ENCODE measurements around the gene MCRS1. TPM values are rescaled to one million over a fixed set of nuclear protein-coding genes. Genes with fewer than 3 reads are reported as not detected.
A peak's percentile ranks its signal among the peaks of the same experiment; 100 is the strongest.

Gene MCRS1
- total and polyA plus RNA-seq, 5 donors, result 72.3 to 115 (median 83.9) TPM

GRCh38 chr12:49582850-49583249 is 14.9 kb upstream of the MCRS1 start:
- H3K4me1 ChIP-seq (ENCODE audit: control insufficient read depth, insufficient read depth, low read length), result peaks cover 12% of the 10 kb centered on the region
- H3K27me3 ChIP-seq (ENCODE audit: control insufficient read depth, insufficient read depth), result no peaks in the 10 kb centered on the region
- H3K4me3 ChIP-seq (ENCODE audit: low read length), result no peak overlapping the region
- no peak overlapping the region for H3K27ac ChIP-seq (ENCODE audit: low read length)
- ATAC-seq, result peak; percentile 53 to 71
- intact Hi-C loops (cut with DNase I), result loop anchor here in 2 of 4 donors (5.0 to 10.0 kb wide), 2 partner anchors 39 to 228 kb away; partner anchors contain the start of gene PRPF40B (in 1 of the 2)
- no peaks in the 10 kb centered on the region for H3K9me3 ChIP-seq (ENCODE audit: control insufficient read depth, low read length)
- WGBS, result 32% methylated on average over 4 of the region's 4 CpGs
- peak in 2 of 3 donors; percentile 37 to 76 for DNase-seq

- H3K27ac ChIP-seq (ENCODE audit: low read length), result no peak overlapping the region
Observed at GRCh38 chr12:49582201-49582600, 14.3 kb upstream of the MCRS1 start.

DNA sequence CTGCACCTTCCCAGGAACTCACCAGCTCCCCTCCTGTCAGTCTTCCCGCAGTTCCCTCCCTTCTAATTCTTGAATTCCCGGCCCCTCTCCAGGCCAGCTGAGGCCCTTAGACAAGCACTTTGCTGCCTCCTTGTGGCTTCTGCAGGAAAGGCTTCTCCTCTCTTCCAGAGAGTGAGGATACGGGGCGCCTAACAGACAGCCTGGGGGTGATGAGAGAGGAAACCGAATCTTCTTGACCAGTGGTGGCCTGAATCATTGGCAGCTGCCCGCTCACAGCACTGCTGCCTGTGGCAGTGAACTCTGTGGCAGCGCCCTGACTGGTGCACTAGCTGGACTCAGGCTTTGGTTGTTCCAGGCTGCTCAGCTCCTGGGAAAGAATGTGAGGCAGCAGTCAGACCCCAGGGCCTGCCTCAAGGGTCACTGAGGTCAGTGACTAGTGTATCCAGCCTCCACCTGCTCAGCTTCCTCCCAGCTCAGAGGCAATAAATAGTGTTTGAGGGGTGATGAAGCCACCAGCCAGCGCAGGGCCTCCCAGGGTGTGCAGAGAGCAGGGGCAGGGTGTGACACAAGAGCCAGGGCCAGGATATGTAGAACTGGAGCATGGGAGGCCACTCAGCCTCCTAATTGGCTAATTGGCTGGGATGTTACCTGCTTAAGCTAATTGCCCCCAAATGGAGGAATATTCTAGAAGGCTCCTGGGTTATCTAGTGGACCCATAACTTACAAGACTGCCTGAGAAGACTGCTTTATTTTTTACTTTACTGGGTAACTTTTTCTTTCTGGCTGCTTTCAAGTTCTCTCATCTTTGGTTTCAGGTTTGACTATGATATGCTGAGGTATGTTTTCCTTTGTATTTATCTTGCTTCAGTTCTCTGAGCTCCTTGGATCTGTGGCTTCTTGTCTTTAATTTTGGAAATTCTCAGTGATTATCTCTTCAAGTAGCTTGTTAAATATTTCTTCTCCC is 12.9 kb upstream of the MCRS1 start:
- WGBS, result 31% methylated on average over 8 of the region's 8 CpGs
- peak overlapping the region; percentile 42 for H3K27ac ChIP-seq (ENCODE audit: low read length)
- DNase-seq (peak; percentile 76 to 89 (median 83)), ATAC-seq (peak; percentile 68 to 77)
- H3K4me1 ChIP-seq (ENCODE audit: control insufficient read depth, insufficient read depth, low read length), result peaks cover 12% of the 10 kb centered on the region
- no peaks in the 10 kb centered on the region for H3K27me3 ChIP-seq (ENCODE audit: control insufficient read depth, insufficient read depth)
- H3K4me3 ChIP-seq (ENCODE audit: low read length), result no peak overlapping the region
- H3K9me3 ChIP-seq (ENCODE audit: control insufficient read depth, low read length), result no peaks in the 10 kb centered on the region
- intact Hi-C loops (cut with DNase I), result loop anchor here in 2 of 4 donors (5.0 to 10.0 kb wide), 2 partner anchors 41 to 226 kb away; partner anchors contain the start of gene PRPF40B (in 1 of the 2)

More at GRCh38 chr12:49582201-49582600, 14.3 kb upstream of the MCRS1 start:
- peaks cover 12% of the 10 kb centered on the region for H3K4me1 ChIP-seq (ENCODE audit: control insufficient read depth, insufficient read depth, low read length)
- DNase-seq, result no peak
- no peaks in the 10 kb centered on the region for H3K9me3 ChIP-seq (ENCODE audit: control insufficient read depth, low read length)
- intact Hi-C loops (cut with DNase I), result loop anchor here in 2 of 4 donors (5.0 to 10.0 kb wide), 2 partner anchors 40 to 227 kb away; partner anchors contain the start of gene PRPF40B (in 1 of the 2)
- H3K4me3 ChIP-seq (ENCODE audit: low read length), result no peak overlapping the region
- no peak for ATAC-seq
- no peaks in the 10 kb centered on the region for H3K27me3 ChIP-seq (ENCODE audit: control insufficient read depth, insufficient read depth)
- WGBS, result 79% methylated on average over 1 of the region's 1 CpG

DNA sequence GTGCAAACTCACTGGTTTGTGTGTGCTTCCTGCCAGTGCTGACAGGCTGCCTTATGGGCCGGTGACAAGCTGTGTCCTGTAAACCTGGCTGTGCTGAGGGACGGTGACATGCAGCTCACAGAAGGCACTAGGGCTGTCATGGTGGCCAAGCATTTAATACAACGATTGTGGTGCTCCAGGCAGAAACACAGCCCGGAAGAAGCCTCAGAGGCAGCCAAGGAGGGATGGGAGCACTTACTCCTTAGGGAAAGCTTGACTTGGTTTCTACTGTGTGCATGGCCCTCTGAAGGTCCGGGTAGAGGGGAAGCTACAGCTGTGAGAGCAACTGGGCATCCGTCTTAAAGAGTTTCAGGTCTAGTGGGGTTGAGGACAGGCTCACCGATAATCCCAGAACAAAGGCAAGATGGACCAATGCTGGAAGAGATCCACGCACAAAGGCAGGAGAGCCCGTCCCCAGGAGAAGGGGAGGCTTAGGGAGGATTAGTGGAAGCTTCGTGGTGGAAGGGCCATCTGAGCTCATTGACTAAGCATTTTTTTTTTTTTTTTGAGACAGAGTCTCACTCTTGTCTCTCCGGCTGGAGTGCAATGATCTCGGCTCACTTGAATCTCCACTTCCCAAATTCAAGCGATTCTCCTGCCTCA is 10.7 kb upstream of the MCRS1 start:
- H3K27me3 ChIP-seq (ENCODE audit: control insufficient read depth, insufficient read depth), result no peaks in the 10 kb centered on the region
- WGBS, result 82% methylated on average over 13 of the region's 13 CpGs
- H3K9me3 ChIP-seq (ENCODE audit: control insufficient read depth, low read length), result no peaks in the 10 kb centered on the region
- no peak overlapping the region for H3K4me3 ChIP-seq (ENCODE audit: low read length)
- ATAC-seq, result no peak
- peaks cover 8% of the 10 kb centered on the region for H3K4me1 ChIP-seq (ENCODE audit: control insufficient read depth, insufficient read depth, low read length)
- no peak overlapping the region for H3K27ac ChIP-seq (ENCODE audit: low read length)
- no peak for DNase-seq
- intact Hi-C loops (cut with DNase I), result no loop called here

DNA sequence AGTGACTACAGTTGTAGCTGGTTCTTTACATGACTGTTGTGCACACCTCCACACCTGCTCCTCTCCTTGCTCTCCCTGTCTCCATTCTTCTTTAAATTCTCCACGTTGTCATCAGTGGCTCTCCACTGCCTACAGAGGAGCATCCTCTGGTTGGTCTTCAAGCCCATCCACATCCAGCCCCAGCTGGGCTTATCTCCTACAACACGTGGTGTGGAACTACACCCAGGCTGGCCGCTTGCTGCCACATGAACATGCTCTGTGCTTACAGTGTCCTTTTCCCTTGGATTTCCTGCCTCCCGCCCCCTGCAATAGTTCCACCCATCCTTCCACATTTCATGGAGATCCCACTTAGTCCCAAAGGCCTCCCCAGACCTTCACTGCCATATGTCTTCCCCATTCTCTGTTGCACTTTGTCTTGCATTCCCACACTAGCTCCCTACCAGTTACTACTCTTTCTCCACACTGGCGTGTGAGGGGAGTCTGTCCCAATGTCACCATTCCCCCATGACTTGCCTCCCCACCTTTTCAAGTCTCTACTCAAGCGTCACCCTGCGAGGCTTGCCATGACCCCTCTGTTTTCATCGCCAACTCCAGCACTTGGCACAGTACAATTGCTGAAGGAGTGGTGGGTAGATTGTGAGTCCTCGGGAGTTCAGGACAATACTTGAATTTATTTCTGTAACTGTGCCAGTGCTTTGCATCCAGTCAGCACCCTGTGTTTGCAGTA is 9.8 kb upstream of the MCRS1 start:
- Histone ChIP-seq H3K4me1 (ENCODE audit: control insufficient read depth, insufficient read depth, low read length) (peaks cover 6% of the 10 kb centered on the region), H3K27me3 (ENCODE audit: control insufficient read depth, insufficient read depth) (no peaks in the 10 kb centered on the region), H3K9me3 (ENCODE audit: control insufficient read depth, low read length) (no peaks in the 10 kb centered on the region), H3K4me3 (ENCODE audit: low read length) (no peak overlapping the region), H3K27ac (ENCODE audit: low read length) (no peak overlapping the region)
- DNase-seq (no peak), ATAC-seq (no peak)
- 60% methylated on average over 9 of the region's 9 CpGs for WGBS
- intact Hi-C loops (cut with DNase I), result no loop called here

DNA sequence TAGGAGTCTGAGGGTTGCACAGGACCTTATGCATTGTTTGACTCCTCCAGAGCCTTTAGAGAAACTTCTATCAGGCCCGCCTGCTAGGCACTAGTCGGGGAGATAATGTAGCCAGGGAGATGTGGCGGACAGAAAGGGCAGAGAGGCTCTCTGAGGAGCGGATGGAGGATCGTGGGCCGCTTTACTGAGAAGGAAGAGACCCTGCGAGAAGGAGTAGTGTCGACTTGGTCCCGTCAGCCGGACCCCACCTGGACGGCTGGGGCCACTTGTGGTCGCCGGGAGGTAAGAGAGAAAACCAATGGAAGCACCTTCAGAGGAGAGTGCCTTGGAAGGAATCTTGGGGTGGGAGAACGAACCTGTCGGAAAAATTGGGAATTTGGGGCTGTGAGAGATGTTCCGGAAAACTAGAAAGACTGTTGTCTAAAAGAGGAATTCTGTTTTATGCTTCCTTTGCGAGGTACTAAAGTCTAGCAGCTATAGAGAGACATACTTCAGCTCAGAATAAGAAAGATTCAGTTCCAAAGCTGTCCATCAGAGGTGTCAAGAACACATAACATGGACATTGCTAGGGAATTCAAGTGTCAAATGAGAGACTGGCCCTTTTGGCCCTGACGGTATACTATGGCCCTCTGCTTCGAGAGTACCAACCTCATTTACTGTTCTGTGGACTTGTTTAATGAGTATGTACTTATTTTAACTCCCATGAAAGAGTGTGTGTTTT is 660 bp upstream of the MCRS1 start:
- H3K4me1 ChIP-seq (ENCODE audit: control insufficient read depth, insufficient read depth, low read length), result peaks cover 10% of the 10 kb centered on the region
- no peak for ATAC-seq

GRCh38 chr12:49567302-49567610 is 686 bp downstream of the MCRS1 start:
- Histone ChIP-seq H3K4me1 (ENCODE audit: control insufficient read depth, insufficient read depth, low read length) (peaks cover 10% of the 10 kb centered on the region), H3K4me3 (ENCODE audit: low read length) (peak overlapping the region; percentile 95), H3K27ac (ENCODE audit: low read length) (peak overlapping the region; percentile 68), H3K9me3 (ENCODE audit: control insufficient read depth, low read length) (no peaks in the 10 kb centered on the region), H3K27me3 (ENCODE audit: control insufficient read depth, insufficient read depth) (no peaks in the 10 kb centered on the region)
- DNase-seq (no peak), ATAC-seq (peak; percentile 2 to 16)
- 6% methylated on average over 11 of the region's 11 CpGs for WGBS
- intact Hi-C loops (cut with DNase I), result no loop called here

More for the DNA sequence above, 660 bp upstream of the MCRS1 start:
- peak overlapping the region; percentile 25 for H3K27ac ChIP-seq (ENCODE audit: low read length)
- no peaks in the 10 kb centered on the region for H3K9me3 ChIP-seq (ENCODE audit: control insufficient read depth, low read length)
- H3K4me3 ChIP-seq (ENCODE audit: low read length), result peak overlapping the region; percentile 95
- WGBS, result 2% methylated on average over 19 of the region's 19 CpGs
- DNase-seq, result no peak
- H3K27me3 ChIP-seq (ENCODE audit: control insufficient read depth, insufficient read depth), result no peaks in the 10 kb centered on the region
- intact Hi-C loops (cut with DNase I), result no loop called here

DNA sequence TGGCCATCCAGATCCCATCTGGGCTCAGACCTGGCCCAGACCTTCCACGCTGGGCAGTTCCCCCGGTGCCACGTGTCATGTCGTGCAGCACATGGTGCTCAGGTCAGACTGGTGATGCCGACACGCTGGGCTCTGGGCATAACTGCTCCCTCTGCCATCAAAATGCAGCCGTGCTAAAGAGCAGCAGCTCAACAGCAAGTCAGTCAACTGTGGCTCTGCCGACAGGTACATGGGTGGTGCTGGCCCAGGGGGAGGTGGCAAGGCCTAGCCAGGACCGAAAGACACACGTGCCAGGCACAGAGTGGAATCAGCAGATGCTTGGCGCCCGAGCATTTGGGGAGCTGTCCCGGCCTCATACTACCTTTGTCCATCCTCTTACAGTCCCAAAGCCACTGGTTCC is 1.6 kb downstream of the MCRS1 start:
- intact Hi-C loops (cut with DNase I), result no loop called here
- Histone ChIP-seq H3K4me3 (ENCODE audit: low read length) (no peak overlapping the region), H3K9me3 (ENCODE audit: control insufficient read depth, low read length) (no peaks in the 10 kb centered on the region), H3K27ac (ENCODE audit: low read length) (peak overlapping the region; percentile 68), H3K4me1 (ENCODE audit: control insufficient read depth, insufficient read depth, low read length) (peaks cover 10% of the 10 kb centered on the region), H3K27me3 (ENCODE audit: control insufficient read depth, insufficient read depth) (no peaks in the 10 kb centered on the region)
- ATAC-seq, result no peak
- 93% methylated on average over 13 of the region's 13 CpGs for WGBS
- DNase-seq, result no peak

DNA sequence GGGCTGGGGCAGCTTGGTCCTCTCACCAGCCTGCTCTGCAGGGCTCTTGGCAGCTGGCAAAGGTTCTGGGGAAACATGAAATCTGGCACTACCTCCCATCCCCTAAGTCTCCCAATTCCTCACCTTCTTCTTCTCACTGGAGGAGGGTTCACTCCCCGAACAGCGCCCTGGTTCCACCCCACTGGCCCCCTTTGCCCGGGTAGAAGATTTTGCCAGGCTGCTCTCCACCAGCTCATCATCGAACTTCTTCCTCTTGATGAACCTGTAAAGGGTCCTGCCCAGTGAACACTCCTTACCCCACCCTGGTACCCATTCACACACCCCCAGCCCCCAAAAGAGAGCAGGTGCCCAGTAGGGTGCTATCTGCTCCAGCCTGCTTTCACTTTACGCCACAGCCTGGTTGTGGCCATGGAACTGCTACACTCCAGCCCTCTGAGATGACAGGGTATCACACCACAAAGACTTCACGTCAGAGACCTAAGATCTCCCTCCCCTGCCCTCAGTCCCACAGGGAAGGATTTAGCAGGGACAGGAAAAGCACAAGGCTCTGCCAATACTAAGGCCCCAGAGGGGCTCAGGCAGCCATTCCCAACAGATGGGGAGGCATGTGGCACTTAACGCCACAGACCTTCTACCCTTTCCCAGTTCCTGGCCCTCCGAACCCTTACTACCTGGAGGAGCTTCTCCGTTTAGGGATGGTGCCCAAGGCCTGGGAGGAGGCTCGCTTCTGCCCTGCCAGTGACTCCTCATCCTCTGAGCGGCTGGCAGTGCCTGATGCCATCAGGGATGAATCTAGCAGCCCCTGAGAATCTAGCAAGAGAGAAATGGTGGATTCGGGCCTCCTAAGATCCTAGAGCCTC is 2.3 kb downstream of the MCRS1 start:
- Histone ChIP-seq H3K27ac (ENCODE audit: low read length) (peak overlapping the region; percentile 83), H3K27me3 (ENCODE audit: control insufficient read depth, insufficient read depth) (no peaks in the 10 kb centered on the region), H3K9me3 (ENCODE audit: control insufficient read depth, low read length) (no peaks in the 10 kb centered on the region), H3K4me3 (ENCODE audit: low read length) (no peak overlapping the region), H3K4me1 (ENCODE audit: control insufficient read depth, insufficient read depth, low read length) (peaks cover 10% of the 10 kb centered on the region)
- 89% methylated on average over 12 of the region's 12 CpGs for WGBS
- DNase-seq, result no peak
- intact Hi-C loops (cut with DNase I), result no loop called here
- no peak for ATAC-seq

Data from right cardiac atrium (tissue), 5 donors.